Measurements from ENCODE around the gene SFTPD. TPM values are rescaled to one million over a fixed set of nuclear protein-coding genes. Genes with fewer than 3 reads are reported as not detected.
"Not testable (repeated sequence)": the region's sequence is repeated elsewhere in the genome, so short reads cannot be mapped to it uniquely, and the experiment has no call there.

SFTPD gene
- total and polyA plus RNA-seq, 4 donors = 0.17 to 0.60 (median 0.47) TPM; not detected in 1

DNA sequence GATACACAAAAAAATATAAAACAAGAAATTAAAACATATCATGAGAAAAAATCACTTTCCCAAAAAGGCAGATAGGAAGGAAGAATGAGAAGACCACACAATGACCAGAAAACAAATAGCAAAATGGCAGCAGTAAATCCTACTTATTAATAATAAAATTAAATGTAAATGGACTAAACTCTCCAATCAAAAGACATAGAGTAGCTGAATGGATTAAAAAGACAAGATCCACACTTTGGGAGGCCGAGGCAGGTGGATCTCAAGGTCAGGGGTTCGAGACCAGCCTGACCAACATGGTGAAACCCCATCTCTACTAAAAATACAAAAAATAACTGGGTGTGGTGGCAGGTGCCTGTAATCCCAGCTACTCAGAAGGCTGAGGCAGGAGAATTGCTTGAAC lies 39.3 kb upstream of the SFTPD start:
- WGBS = 73% methylated on average over 2 of the region's 2 CpGs
- not testable (repeated sequence) for H3K4me3 ChIP-seq (ENCODE audit: low read depth in 1 of 3, low read length in 3 of 3); H3K9me3 ChIP-seq (ENCODE audit: control insufficient read depth in 4 of 4, low read length in 3 of 4)

GRCh38 chr10:79986661-79987060 lies 37.8 kb upstream of the SFTPD start:
- H3K36me3 ChIP-seq (ENCODE audit: control insufficient read depth in 4 of 4, insufficient read depth in 3 of 4, low read depth in 1 of 4, low read length in 3 of 4); H3K27ac ChIP-seq (ENCODE audit: low read depth in 1 of 2, low read length in 2 of 2); DNase-seq (ENCODE audit: low spot score); H3K4me3 ChIP-seq (ENCODE audit: low read depth in 1 of 3, low read length in 3 of 3); H3K9me3 ChIP-seq (ENCODE audit: control insufficient read depth in 4 of 4, low read length in 3 of 4); H3K9ac ChIP-seq (ENCODE audit: low read depth in 1 of 2, low read length in 2 of 2); H3K27me3 ChIP-seq (ENCODE audit: control insufficient read depth in 4 of 4, insufficient read depth in 4 of 4, low read length in 3 of 4): not testable (repeated sequence)
- 76% methylated on average over 2 of the region's 2 CpGs for WGBS
- peaks cover 4 to 13% (median 7%) of the 10 kb centered on the region in 4 donors for H3K4me1 ChIP-seq (ENCODE audit: control insufficient read depth in 4 of 4, insufficient read depth in 4 of 4, low read length in 3 of 4)

More for the DNA sequence above, 39.3 kb upstream of the SFTPD start:
- H3K27ac ChIP-seq (ENCODE audit: low read depth in 1 of 2, low read length in 2 of 2); H3K4me1 ChIP-seq (ENCODE audit: control insufficient read depth in 4 of 4, insufficient read depth in 4 of 4, low read length in 3 of 4); DNase-seq (ENCODE audit: low spot score); H3K9ac ChIP-seq (ENCODE audit: low read depth in 1 of 2, low read length in 2 of 2); H3K36me3 ChIP-seq (ENCODE audit: control insufficient read depth in 4 of 4, insufficient read depth in 3 of 4, low read depth in 1 of 4, low read length in 3 of 4); H3K27me3 ChIP-seq (ENCODE audit: control insufficient read depth in 4 of 4, insufficient read depth in 4 of 4, low read length in 3 of 4): not testable (repeated sequence)

- 63% methylated on average over 3 of the region's 3 CpGs for WGBS
- TF ChIP-seq MAX (IDR thresholded peaks at IDR 0.05) (no peak), SP1 (IDR thresholded peaks at IDR 0.05) (no peak)
- no peaks in the 10 kb centered on the region for H3K27me3 ChIP-seq (ENCODE audit: control insufficient read depth in 4 of 4, insufficient read depth in 4 of 4, low read length in 3 of 4)
- no peak for DNase-seq (ENCODE audit: low spot score)
- H3K4me3 ChIP-seq (ENCODE audit: low read depth in 1 of 3, low read length in 3 of 3) = no peak overlapping the region
- H3K36me3 ChIP-seq (ENCODE audit: control insufficient read depth in 4 of 4, insufficient read depth in 3 of 4, low read depth in 1 of 4, low read length in 3 of 4) = no peaks in the 10 kb centered on the region
- H3K9me3 ChIP-seq (ENCODE audit: control insufficient read depth in 4 of 4, low read length in 3 of 4) = no peaks in the 10 kb centered on the region
- H3K9ac ChIP-seq (ENCODE audit: low read depth in 1 of 2, low read length in 2 of 2) = no peak overlapping the region
- peaks cover 4 to 15% (median 7%) of the 10 kb centered on the region in 4 donors for H3K4me1 ChIP-seq (ENCODE audit: control insufficient read depth in 4 of 4, insufficient read depth in 4 of 4, low read length in 3 of 4)
- H3K27ac ChIP-seq (ENCODE audit: low read depth in 1 of 2, low read length in 2 of 2) = no peak overlapping the region
These were observed 36.7 kb upstream of the SFTPD start for GRCh38 chr10:79985481-79986072.

- no peak overlapping the region for H3K9ac ChIP-seq (ENCODE audit: low read depth in 1 of 2, low read length in 2 of 2)
- DNase-seq (ENCODE audit: low spot score) = no peak
- H3K27me3 ChIP-seq (ENCODE audit: control insufficient read depth in 4 of 4, insufficient read depth in 4 of 4, low read length in 3 of 4) = no peaks in the 10 kb centered on the region
- no peaks in the 10 kb centered on the region for H3K9me3 ChIP-seq (ENCODE audit: control insufficient read depth in 4 of 4, low read length in 3 of 4)
- H3K27ac ChIP-seq (ENCODE audit: low read depth in 1 of 2, low read length in 2 of 2) = no peak overlapping the region
- no peak overlapping the region for H3K4me3 ChIP-seq (ENCODE audit: low read depth in 1 of 3, low read length in 3 of 3)
- no peaks in the 10 kb centered on the region for H3K36me3 ChIP-seq (ENCODE audit: control insufficient read depth in 4 of 4, insufficient read depth in 3 of 4, low read depth in 1 of 4, low read length in 3 of 4)
- peaks cover 4 to 15% (median 7%) of the 10 kb centered on the region in 4 donors for H3K4me1 ChIP-seq (ENCODE audit: control insufficient read depth in 4 of 4, insufficient read depth in 4 of 4, low read length in 3 of 4)
- 65% methylated on average over 9 of the region's 9 CpGs for WGBS
- no peak for TF ChIP-seq ATF3 (IDR thresholded peaks at IDR 0.05)
- no peak for TF ChIP-seq GABPA (IDR thresholded peaks at IDR 0.05 in 1 of 2, conservative IDR thresholded peaks at IDR 0.05 in 1 of 2)
- TF ChIP-seq RAD21 (IDR thresholded peaks at IDR 0.05) = no peak
- TF ChIP-seq NR2F2 (IDR thresholded peaks at IDR 0.05) = no peak
- no peak for TF ChIP-seq SP1 (IDR thresholded peaks at IDR 0.05)
- no peak for TF ChIP-seq RXRA (IDR thresholded peaks at IDR 0.05)
- TF ChIP-seq HNF4G (IDR thresholded peaks at IDR 0.05) = no peak
- TF ChIP-seq EGR1 (IDR thresholded peaks at IDR 0.05; ENCODE audit: low read depth in 2 of 2) = no peak
- no peak for TF ChIP-seq CTCF (IDR thresholded peaks at IDR 0.05; ENCODE audit: low read depth, low read length, missing input control)
- TF ChIP-seq FOXA1 (IDR thresholded peaks at IDR 0.05) = no peak
- TF ChIP-seq TAF1 (conservative IDR thresholded peaks at IDR 0.05) = no peak
- TF ChIP-seq HNF4A (conservative IDR thresholded peaks at IDR 0.05) = no peak
- TF ChIP-seq, protein P1, sequence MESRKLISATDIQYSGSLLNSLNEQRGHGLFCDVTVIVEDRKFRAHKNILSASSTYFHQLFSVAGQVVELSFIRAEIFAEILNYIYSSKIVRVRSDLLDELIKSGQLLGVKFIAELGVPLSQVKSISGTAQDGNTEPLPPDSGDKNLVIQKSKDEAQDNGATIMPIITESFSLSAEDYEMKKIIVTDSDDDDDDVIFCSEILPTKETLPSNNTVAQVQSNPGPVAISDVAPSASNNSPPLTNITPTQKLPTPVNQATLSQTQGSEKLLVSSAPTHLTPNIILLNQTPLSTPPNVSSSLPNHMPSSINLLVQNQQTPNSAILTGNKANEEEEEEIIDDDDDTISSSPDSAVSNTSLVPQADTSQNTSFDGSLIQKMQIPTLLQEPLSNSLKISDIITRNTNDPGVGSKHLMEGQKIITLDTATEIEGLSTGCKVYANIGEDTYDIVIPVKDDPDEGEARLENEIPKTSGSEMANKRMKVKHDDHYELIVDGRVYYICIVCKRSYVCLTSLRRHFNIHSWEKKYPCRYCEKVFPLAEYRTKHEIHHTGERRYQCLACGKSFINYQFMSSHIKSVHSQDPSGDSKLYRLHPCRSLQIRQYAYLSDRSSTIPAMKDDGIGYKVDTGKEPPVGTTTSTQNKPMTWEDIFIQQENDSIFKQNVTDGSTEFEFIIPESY (IDR thresholded peaks at IDR 0.05) = no peak
- TF ChIP-seq JUND (IDR thresholded peaks at IDR 0.05) = no peak
- no peak for TF ChIP-seq FOXA2 (IDR thresholded peaks at IDR 0.05)
- TF ChIP-seq, protein P2, sequence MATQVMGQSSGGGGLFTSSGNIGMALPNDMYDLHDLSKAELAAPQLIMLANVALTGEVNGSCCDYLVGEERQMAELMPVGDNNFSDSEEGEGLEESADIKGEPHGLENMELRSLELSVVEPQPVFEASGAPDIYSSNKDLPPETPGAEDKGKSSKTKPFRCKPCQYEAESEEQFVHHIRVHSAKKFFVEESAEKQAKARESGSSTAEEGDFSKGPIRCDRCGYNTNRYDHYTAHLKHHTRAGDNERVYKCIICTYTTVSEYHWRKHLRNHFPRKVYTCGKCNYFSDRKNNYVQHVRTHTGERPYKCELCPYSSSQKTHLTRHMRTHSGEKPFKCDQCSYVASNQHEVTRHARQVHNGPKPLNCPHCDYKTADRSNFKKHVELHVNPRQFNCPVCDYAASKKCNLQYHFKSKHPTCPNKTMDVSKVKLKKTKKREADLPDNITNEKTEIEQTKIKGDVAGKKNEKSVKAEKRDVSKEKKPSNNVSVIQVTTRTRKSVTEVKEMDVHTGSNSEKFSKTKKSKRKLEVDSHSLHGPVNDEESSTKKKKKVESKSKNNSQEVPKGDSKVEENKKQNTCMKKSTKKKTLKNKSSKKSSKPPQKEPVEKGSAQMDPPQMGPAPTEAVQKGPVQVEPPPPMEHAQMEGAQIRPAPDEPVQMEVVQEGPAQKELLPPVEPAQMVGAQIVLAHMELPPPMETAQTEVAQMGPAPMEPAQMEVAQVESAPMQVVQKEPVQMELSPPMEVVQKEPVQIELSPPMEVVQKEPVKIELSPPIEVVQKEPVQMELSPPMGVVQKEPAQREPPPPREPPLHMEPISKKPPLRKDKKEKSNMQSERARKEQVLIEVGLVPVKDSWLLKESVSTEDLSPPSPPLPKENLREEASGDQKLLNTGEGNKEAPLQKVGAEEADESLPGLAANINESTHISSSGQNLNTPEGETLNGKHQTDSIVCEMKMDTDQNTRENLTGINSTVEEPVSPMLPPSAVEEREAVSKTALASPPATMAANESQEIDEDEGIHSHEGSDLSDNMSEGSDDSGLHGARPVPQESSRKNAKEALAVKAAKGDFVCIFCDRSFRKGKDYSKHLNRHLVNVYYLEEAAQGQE (IDR thresholded peaks at IDR 0.05) = no peak
These were observed 35.9 kb upstream of the SFTPD start for GRCh38 chr10:79984851-79985250.
